ENCODE measurements around the gene NEU4.
A peak's percentile ranks its signal among the peaks of the same experiment; 100 is the strongest.

Gene NEU4

DNA sequence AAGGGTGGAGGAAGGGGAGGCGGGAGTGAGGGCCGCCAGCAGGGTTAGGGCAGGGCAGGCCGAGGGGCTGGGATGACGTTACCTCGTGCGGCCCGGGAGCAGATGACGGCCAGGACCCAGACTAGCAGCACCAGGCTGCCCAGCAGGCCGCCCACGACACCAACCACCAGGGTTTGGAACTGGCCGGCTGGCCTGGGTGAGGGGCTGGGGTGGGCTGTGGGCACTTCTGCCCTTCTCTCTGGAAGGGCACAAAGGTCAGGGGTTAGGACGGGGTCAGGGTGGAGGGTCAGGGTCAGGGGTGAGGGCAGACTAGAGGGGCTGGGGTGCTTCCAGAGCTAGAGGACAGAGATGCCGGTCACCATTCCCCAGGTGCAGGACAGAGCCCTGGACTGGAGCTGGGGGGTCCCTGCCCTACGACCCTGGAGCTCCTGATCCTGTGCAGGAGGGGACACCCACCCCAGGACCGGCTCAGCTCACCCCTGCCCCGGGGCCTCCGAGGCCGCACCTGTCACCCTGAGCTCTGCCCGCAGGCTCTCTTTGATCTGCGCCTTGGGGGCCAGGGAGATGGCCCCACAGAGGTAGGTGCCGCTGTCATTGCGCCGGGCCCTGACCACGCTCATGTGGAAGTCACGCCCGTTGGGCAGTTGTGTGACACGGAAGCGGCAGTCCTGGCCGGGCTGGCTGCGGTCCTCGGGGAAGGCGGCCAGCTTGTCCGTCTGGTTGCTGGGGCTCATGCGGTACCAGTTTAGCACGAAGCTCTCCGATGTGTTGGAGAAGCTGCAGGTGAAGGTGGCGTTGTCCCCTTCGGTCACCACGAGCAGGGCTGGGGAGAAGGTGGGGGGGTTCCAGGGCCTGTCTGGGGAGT is 43.4 kb downstream of the NEU4 start:
- DNase-seq (ENCODE audit: low read depth in 2 of 2): no peak

DNA sequence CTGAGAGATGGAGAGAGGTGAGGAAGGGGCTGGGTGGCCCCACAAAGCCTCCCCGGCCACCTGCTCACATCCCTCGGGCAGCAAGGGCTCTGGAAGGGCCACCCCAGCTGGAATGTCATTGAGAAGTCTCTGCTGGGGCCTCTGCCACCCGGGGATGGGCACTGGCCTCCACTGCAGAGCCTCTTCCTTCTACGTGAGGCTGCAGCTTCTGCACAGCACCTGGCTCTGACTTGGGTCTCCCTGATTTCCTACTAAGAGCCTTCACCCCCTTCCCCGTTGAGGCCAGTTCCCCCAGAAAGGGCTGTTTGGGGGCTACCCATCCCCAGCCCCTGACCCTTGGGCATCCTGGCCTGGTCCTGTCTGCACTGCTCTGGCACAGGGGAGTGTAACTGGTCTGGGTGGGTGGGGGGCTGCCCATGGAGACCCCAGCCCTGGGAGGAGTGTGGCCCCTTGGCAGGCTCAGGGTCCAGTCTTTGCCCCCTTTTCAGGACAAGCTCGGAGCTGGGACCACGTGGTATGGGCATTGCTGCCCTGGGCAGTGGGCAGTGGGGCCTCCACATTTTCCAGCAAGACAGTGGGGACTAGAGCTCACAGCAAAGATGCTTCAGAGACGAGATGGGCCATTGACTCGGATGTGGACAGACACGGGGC is 44.1 kb downstream of the NEU4 start:
- DNase-seq (ENCODE audit: low read depth in 2 of 2): no peak

DNA sequence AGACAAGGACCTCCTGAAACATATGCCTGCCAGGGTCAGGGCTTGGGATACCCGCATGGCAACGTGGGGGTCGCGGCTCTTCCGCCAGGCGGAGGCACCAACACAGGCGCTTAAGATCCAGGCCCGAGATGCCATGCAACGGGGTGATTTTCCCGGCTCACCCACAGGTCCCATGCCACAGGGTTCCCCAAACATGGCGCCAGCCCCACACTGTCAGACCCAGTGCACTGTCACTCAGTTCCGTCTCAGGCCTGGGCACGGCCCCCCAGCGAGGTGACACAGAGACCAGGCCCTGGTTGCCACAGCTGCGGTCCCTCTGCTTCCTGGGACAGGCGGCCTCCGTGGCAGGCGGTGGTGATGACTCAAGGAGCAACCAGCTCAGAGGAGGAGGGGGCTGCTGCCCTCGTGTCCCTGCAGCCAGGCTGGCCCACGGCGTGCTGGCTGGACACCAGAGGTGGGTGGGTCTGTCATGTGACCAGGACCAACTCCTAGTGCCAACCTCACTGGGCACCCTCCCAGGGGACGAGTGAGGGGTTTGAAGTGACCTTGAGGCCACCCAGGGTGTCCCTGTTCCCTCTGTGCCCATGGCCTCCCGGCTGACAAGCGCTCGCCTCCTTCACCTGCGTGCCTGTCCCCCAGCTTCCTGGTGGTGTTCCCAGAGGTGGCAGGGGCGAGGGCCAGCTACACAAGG is 44.8 kb downstream of the NEU4 start:
- DNase-seq (ENCODE audit: low read depth in 2 of 2): no peak

DNA sequence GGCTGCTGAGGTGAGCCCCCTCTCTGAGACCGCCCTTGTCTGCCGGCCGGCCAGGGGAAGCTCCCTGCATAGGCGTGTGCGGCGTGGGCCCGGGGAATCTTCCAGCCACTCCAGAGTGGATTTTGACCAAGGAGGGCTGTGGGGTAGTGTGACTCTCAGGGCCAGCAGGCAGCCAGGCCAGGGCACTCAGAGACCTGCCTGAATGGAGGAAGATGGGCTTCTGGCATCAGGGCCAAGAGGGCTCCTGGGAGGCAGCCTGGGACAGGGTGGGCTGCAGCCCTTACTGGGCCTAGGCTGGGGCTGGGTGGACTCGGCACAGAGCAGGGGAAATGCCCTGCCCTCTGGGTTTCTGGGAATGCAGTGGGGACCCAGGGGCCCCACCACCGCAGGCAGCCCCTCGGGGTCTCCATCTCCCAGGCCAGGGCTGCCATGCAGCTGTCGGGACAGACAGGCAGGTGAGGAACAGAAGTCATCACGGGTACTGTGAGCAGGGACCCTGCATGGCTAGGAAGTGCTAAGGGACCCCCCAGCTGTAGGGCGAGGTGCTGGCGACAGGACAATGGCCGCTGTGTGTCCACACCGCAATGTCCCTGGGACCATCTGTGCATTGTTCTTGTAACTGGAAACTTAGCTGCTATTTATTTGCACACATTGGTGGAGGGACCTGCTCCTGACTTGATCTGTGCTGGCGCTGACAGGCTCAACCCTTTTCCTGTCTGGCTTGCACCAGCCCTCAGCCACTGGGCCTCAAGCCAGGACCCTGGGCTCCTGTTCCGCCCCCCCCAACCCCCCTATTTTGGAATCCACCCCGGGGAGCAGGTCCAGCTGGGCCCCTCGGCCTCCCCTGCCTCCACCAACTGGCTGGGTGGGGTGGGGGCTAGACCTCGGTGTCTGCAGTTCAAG is 45.6 kb downstream of the NEU4 start:
- no peak for DNase-seq (ENCODE audit: low read depth in 2 of 2)

DNA sequence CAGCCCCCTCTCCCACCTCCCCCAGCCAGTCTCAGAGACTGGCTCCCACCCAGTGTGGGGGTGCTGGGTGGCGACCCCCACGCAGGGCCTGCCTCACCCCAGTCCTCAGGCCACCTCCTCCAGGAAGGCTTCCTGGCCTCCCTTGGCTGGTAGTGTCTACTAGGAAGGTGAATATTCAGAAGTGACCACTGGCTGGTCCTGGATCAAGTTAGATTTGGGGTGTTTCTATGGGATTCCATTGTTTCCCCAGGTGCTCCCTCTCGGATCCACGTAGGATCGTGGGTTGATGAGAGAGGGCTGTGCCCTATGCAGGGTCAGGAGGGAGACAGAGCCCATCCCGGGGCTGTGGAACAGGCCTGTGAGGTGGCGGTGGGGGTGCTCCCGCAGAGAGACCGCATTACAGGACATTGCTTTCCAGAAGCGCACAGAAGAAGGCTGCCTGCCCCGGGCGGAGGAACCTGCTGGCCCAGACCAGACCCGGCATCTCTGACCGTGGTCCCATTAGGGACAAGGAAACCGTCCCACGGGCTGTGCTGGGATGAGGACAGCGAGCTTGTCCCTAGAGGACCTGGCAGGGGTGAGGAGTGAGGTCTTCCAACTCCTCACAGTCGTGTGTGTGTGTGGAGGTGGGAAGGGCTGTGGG is 46.4 kb downstream of the NEU4 start:
- no peak for DNase-seq (ENCODE audit: low read depth in 2 of 2)

DNA sequence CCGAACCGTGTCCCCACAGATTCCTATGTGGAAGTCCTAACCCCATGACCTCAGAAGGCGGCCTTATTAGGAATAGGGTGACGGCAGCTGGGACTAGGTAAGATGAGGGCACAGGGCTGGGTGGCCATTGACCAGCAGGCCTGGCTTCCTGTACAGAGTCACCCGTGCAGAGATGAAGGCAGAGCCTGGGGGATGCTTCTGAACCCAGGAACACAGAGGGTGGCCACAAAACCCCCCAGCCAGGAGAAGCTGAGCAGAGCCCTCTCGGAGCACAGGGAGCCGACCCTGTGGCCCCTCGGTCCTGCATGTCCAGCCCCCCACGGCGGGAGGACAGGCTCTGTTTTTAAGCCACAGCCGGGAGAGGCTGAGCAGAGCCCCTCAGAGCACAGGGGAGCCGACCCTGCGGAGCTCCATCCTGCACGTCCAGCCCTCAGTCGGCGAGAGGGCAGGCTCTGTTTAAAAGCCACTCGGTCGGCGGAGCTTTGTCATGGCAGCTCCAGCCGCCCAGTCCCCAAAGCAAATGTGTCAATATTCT is 47.0 kb downstream of the NEU4 start:
- DNase-seq (ENCODE audit: low read depth in 2 of 2): no peak

DNA sequence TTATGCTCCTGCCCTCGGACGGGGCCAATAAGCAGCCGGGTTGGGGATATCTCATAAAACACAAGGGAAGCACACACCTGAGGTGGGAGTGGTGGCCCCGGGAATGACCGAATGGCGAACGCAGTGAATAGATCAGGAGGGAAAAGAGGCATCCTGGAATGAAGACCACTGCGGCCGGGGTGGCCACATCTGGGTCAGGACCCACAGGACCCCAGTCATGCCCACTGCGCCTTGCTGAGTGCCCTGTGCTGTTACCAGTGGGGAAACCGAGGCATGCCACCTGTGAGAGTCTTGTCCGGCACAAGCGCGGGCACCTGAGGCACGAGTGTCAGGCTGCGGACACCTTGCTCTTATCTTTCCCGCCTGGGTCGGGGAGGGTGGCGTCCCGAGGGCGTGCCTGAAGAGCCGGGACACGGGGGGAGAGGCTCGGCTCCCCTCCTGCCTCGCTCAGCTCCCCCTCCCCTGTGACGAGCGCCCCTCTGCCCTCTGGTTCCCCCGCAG is 48.1 kb downstream of the NEU4 start:
- DNase-seq (ENCODE audit: low read depth in 2 of 2): no peak

DNA sequence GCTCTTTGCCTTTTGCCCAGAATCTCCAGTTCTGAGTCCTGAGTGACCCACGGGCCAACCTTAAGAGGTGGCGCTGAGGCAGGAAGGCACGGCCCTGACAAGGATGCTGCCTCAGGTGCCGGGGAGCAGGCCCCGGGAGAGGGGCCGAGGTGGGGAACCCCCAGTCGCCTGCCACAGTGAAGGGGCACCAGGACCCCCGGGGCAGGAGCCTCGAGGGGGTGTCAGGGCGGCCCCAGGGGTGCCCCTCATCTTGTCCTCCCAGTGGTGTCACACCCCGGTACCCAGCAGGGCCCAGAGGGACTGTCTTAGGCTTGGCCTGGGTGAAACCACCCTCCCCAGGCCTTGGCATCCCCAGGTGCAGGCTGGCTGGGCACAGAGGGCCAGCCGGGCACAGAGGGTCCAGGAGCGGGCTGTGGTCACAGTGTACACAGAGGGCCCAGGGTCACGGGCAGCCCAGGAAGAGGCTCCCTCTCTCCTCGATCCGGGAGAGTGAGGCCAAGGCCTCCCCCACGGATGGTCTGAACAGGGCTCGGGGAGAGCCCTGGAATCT is 48.7 kb downstream of the NEU4 start:
- no peak for DNase-seq (ENCODE audit: low read depth in 2 of 2)

DNA sequence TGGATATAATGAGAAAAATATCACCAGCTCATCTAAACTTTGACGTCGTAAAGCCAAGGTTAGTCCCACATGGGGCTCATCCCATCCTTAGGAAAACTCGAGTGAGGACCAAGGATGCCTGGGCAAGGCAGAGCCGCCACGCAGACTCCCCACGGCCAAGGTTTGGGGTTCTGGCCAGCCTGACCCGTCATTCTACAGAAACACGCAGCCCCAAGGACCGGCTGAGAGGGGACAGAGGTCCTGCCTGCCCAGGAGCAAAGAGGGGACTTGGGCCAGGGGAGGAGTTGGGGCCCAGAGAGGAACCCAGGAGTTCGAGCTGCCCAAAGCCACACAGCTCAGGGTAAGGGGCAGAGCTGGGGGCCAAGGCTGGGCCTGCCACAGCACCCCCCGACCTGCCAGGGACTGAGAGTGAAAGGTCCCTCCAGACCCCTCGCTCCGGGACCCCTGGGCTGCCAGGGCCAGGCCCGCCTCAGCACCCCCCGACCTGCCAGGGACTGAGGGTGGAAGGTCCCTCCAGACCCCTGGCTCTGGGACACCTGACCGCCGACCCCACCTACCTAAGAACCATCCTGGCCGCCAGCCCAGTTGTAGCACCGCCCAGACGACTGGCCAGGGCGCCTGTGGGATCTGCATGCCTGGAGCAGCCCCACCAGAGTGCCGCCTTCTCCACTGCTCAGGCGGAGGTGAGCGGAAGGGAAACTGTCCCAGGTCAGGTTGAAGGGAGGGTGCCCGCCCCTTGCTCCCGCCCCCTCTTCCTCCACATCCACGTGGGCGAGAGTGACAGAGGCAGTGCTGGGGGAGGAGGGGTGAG is 49.4 kb downstream of the NEU4 start, which contains the start of gene PDCD1:
PDCD1 (minus strand) TSS at position 689 of the 811 bp plus-strand sequence; CDS start at position 633, 56 bp downstream.
- peak; percentile 59 to 75 for DNase-seq (ENCODE audit: low read depth in 2 of 2)

DNA sequence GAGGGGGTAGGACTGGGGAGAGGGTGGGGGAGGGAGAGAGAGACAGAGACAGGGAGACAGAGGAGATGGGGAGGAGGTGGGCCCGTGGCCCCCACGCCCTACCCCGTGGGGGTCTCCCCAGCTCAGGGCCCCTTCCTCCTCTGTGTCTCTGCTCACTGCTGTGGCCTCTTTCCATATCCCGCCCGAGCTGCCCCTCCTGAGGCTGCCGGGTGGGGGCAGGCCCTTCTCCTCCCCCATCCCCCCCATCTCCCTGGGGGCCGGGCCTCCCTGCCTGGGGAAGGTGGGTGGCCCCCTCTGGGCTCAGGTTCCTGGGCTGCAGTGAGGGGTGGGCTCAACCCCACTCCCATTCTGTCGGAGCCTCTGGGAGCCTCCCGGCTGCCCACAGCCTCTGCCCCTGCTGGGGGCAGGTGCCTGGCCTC is 50.0 kb downstream of the NEU4 start:
- no peak for DNase-seq (ENCODE audit: low read depth in 2 of 2)

DNA sequence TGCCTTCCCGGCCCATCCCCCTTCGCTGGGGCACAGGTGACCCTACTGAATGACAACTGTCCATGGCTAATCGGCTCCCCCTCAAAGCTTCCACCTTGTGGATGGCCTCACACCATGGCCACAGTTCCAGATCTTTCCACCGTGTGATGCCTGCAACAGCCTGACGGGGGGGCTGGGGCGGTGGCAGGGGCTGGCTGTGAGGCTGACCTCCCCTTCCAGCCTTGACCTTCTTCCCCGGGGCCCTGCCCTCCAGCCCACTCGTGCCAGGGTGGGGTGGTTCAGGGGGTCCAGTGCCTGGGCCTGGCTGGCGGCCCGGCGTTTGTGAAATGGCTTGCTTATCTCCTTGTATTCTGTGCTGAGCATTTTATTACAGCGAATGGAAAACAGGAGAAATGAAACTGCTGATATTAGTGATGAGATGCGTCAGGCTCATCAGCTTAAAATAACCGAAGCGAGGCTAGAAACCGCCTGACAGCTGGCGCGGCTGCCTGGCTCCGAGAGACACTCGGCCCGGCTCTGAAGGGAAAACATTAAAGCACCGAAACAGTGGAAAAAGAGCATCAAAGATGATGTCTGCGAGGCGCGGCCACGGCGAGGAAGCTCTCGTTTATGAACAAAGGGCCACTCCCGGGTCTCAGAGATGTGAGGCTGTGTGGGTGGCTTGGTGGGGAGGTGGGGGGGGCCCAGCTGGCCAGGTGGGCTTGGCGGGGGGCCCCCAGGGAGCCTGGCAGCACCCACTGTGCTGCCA is 50.6 kb downstream of the NEU4 start:
- DNase-seq (ENCODE audit: low read depth in 2 of 2): peak; percentile 52 to 72

DNA sequence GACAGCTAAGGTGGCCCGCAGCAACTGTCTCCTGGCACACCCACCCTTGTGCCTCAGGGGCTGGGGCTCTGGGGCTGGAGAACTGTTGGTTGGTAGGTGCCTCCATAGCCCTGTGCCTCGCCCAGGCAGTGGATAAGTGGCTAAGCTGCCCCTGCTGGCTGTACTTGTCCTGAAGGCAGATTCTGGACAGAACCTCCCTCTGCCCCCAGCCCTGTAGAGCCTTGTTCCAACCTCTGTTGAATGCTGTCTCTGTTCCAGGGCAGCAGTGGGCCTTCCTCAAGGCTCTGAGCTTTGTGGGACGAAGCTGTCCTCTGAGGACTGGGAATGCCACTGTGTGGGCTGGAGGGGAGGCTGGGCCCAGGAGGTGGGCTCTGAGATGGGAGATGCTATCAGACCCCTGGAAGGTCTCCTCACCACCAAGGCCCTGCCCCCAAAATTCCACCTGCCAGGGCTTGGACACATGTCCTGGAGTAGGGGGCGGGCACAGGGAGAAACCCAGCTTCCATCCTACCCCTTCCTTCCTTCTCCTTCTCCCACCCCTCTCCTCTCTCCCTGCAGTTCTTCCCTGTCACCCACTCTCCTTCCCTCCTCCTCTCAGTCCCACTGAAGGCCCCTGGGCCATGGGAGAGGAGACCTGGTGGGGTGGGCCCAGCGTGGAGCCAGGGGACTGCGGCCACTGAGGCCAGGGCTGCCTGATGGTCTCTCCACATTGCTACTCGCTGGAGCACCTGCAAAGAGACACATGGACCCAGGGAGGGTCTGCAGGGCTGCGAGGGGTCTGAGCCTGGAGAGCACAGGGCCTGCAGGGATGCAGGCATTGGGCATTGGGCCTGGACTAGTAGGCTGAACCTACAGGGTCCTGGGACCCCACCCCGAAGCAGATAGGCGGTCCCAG is 51.4 kb downstream of the NEU4 start:
- DNase-seq (ENCODE audit: low read depth in 2 of 2): no peak

DNA sequence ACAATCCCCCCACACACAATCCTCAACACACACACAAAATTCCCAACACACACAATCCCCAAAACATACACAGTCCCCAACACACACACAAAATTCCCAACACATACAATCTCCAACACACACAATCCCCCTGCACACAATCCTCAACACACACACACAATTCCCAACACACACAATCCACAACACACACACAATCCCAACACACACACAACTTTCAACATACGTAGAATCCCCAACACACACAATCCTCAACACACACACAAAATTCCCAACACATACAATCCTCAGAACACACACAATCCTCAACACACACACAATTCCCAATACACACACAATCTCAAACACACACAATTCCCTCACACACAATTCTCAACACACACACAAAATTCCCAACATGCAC is 52.3 kb downstream of the NEU4 start:
- no peak for DNase-seq (ENCODE audit: low read depth in 2 of 2)

DNA sequence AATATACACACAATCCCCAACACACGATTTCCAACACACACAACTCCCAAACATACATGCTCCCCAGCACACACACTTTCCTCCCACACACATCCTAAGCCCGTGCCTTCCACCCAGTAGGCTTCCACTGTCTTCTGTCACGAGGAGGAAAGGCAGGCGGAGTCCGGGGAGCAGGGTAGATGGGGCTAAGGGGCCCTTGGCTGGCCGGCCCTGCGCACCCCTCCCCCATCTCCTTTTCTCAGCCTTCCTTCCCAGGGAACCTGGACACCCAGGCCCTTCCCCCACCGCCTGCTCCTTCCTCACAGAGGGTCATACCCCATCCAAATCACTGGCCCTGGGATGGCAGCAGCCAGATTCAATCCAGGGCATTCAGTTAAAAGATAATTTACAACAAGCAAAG is 53.1 kb downstream of the NEU4 start:
- DNase-seq (ENCODE audit: low read depth in 2 of 2): no peak

DNA sequence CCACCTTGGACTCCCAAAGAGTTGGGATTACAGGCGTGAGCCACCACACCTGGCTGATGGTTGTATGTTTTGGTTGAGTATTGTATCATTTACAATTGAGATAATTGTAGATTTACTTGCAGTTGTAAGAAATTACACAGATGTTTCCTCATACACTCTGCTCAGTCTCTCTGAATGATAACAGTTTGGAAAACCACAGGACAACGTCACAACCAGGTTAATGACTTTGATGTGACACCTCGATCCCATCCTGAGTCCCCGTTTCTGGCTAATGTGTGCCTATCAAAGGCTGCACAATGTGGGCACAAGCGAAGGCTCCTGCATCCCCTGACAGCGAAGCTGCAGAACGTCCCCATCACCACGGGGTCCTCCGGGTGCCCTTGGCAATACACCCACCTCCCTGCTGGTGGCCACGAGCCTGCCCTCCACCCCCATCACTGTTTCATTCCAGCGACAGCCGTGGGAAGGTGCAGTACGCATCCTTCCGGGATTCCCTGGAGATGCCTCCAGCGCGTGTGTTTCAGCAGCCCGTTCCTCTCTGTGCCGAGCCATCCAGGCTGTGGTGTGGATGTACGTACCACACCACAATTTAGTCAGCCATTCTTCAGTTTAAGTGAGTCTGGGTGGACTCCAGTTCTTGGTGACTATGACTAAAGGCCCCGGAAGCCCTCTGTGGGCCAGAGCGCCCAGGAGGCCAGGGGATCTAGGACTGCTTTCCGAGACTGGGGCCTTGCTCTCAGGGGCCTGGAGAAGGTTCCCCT is 54.0 kb downstream of the NEU4 start:
- no peak for DNase-seq (ENCODE audit: low read depth in 2 of 2)

DNA sequence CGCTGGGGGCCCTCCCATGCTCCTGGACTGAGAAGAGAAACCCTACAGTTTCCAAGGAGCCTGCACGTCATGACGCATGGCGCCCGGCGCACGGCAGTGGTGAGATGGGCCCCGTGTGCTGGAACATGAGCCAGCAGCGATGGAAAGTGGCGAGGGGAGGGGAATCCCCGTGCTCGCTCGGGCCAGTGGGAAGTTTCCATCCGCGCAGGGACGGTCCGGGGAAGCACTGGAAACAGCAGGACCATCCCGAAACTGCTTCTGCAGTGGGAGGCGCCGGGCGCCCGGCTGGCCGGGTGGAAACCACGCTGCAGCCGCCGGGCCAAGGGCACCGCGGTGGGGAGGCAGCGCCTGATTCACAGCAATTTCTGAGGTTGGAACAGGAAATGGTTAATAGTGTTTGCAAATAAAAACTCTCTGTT is 54.6 kb downstream of the NEU4 start:
- peak in 1 of 2 donors; percentile 72 for DNase-seq (ENCODE audit: low read depth in 2 of 2)
